ENCODE data around the gene LYPD6B.

The LYPD6B gene

GRCh38 chr2:149002378-149002890 lies 36.1 kb upstream of the LYPD6B start:
- Histone ChIP-seq H3K9ac (no peak overlapping the region), H3K27me3 (ENCODE audit: insufficient read depth, low read depth) (no peaks in the 10 kb centered on the region), H3K79me2 (ENCODE audit: insufficient read depth, low read depth) (no peaks in the 10 kb centered on the region), H3K4me3 (IDR thresholded peaks at IDR 0.05; ENCODE audit: insufficient read depth, low read depth, low read length) (no peak overlapping the region), H3K36me3 (ENCODE audit: insufficient read depth) (no peaks in the 10 kb centered on the region), H3K27ac (no peak overlapping the region), H3K4me1 (ENCODE audit: low read depth, poor library complexity, severe bottlenecking) (no peaks in the 10 kb centered on the region), H3K4me2 (no peak overlapping the region), H4K20me1 (ENCODE audit: insufficient read depth) (no peaks in the 10 kb centered on the region), H2AFZ (ENCODE audit: low read depth) (no peak overlapping the region)
- TF ChIP-seq, protein P1, sequence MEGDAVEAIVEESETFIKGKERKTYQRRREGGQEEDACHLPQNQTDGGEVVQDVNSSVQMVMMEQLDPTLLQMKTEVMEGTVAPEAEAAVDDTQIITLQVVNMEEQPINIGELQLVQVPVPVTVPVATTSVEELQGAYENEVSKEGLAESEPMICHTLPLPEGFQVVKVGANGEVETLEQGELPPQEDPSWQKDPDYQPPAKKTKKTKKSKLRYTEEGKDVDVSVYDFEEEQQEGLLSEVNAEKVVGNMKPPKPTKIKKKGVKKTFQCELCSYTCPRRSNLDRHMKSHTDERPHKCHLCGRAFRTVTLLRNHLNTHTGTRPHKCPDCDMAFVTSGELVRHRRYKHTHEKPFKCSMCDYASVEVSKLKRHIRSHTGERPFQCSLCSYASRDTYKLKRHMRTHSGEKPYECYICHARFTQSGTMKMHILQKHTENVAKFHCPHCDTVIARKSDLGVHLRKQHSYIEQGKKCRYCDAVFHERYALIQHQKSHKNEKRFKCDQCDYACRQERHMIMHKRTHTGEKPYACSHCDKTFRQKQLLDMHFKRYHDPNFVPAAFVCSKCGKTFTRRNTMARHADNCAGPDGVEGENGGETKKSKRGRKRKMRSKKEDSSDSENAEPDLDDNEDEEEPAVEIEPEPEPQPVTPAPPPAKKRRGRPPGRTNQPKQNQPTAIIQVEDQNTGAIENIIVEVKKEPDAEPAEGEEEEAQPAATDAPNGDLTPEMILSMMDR (conservative IDR thresholded peaks at IDR 0.05; ENCODE audit: low read depth, low read length): no peak

GRCh38 chr2:149002891-149003740 lies 35.4 kb upstream of the LYPD6B start:
- Histone ChIP-seq H3K4me2 (no peak overlapping the region), H3K79me2 (ENCODE audit: insufficient read depth, low read depth) (no peaks in the 10 kb centered on the region), H3K27me3 (ENCODE audit: insufficient read depth, low read depth) (no peaks in the 10 kb centered on the region), H3K27ac (no peak overlapping the region), H3K4me1 (ENCODE audit: low read depth, poor library complexity, severe bottlenecking) (no peaks in the 10 kb centered on the region), H2AFZ (ENCODE audit: low read depth) (no peak overlapping the region), H3K36me3 (ENCODE audit: insufficient read depth) (no peaks in the 10 kb centered on the region), H4K20me1 (ENCODE audit: insufficient read depth) (no peaks in the 10 kb centered on the region), H3K9ac (no peak overlapping the region), H3K4me3 (IDR thresholded peaks at IDR 0.05; ENCODE audit: insufficient read depth, low read depth, low read length) (no peak overlapping the region)
- TF ChIP-seq, protein P1 (conservative IDR thresholded peaks at IDR 0.05; ENCODE audit: low read depth, low read length): no peak

- Histone ChIP-seq H3K36me3 (ENCODE audit: insufficient read depth) (no peaks in the 10 kb centered on the region), H3K79me2 (ENCODE audit: insufficient read depth, low read depth) (no peaks in the 10 kb centered on the region), H3K27ac (no peak overlapping the region), H2AFZ (ENCODE audit: low read depth) (no peak overlapping the region), H3K4me1 (ENCODE audit: low read depth, poor library complexity, severe bottlenecking) (no peaks in the 10 kb centered on the region), H3K4me3 (IDR thresholded peaks at IDR 0.05; ENCODE audit: insufficient read depth, low read depth, low read length) (no peak overlapping the region), H4K20me1 (ENCODE audit: insufficient read depth) (no peaks in the 10 kb centered on the region), H3K27me3 (ENCODE audit: insufficient read depth, low read depth) (no peaks in the 10 kb centered on the region), H3K9ac (no peak overlapping the region), H3K4me2 (no peak overlapping the region)
- TF ChIP-seq, protein P1 (conservative IDR thresholded peaks at IDR 0.05; ENCODE audit: low read depth, low read length): no peak
Measured at GRCh38 chr2:149004836-149005235, 33.7 kb upstream of the LYPD6B start.

GRCh38 chr2:149005471-149006077 lies 32.9 kb upstream of the LYPD6B start:
- Histone ChIP-seq H3K4me1 (ENCODE audit: low read depth, poor library complexity, severe bottlenecking) (no peaks in the 10 kb centered on the region), H3K79me2 (ENCODE audit: insufficient read depth, low read depth) (no peaks in the 10 kb centered on the region), H4K20me1 (ENCODE audit: insufficient read depth) (no peaks in the 10 kb centered on the region), H3K27ac (no peak overlapping the region), H3K9ac (no peak overlapping the region), H2AFZ (ENCODE audit: low read depth) (no peak overlapping the region), H3K4me3 (IDR thresholded peaks at IDR 0.05; ENCODE audit: insufficient read depth, low read depth, low read length) (no peak overlapping the region), H3K4me2 (no peak overlapping the region), H3K27me3 (ENCODE audit: insufficient read depth, low read depth) (no peaks in the 10 kb centered on the region), H3K36me3 (ENCODE audit: insufficient read depth) (no peaks in the 10 kb centered on the region)
- TF ChIP-seq, protein P1 (conservative IDR thresholded peaks at IDR 0.05; ENCODE audit: low read depth, low read length): no peak

All from KMS-11 (cell line).